PFSK-1 (cell line): ENCODE data around the gene FTSJ1.

Source experiments
- FOXP2 ChIP-seq: optimal IDR thresholded peaks from 2 replicates; pipeline ENCODE3; 2011; ENCODE audit warnings: borderline replicate concordance, control low read depth, inconsistent platforms; ENCODE audit not compliant: insufficient read depth; ENCODE audit errors: extremely low read length, extremely low read depth
- POLR2AphosphoS5 ChIP-seq: IDR thresholded peaks from 2 replicates; pipeline ENCODE4 v1.6.1; 2012; ENCODE audit warnings: low read depth, mild to moderate bottlenecking, control low read depth, low read length, moderate library complexity
- REST ChIP-seq, 2 experiments: IDR thresholded peaks; 2 replicates each; pipeline versions ENCODE4 v1.6.1 to v1.8.0; 2011 to 2012; ENCODE audit warnings: low read depth in 2 of 2, low read length in 2 of 2, control low read depth in 1 of 2, inconsistent platforms in 1 of 2, mild to moderate bottlenecking in 1 of 2, moderate library complexity in 1 of 2; ENCODE audit not compliant: insufficient read depth in 1 of 2
- SIN3A ChIP-seq: IDR thresholded peaks from 2 replicates; pipeline ENCODE4 v1.6.1; 2012; ENCODE audit warnings: mild to moderate bottlenecking, low read length, moderate library complexity, borderline replicate concordance; ENCODE audit not compliant: insufficient read depth
- TAF1 ChIP-seq: IDR thresholded peaks from 2 replicates; pipeline ENCODE4 v1.6.1; 2012; ENCODE audit warnings: low read length, control low read depth, borderline replicate concordance; ENCODE audit not compliant: insufficient read depth

GRCh38 chrX:48459483-48459882, 16.5 kb upstream of the FTSJ1 start:
- TF ChIP-seq REST (IDR thresholded peaks at IDR 0.05; ENCODE audit: insufficient read depth in 1 of 2, low read depth in 2 of 2, low read length in 2 of 2) (no peak), TAF1 (no peak), POLR2AphosphoS5 (no peak), SIN3A (no peak), FOXP2 (no peak)
